MCF 10A (cell line): ENCODE measurements around the gene PI4KA. TPM values are rescaled to one million over a fixed set of nuclear protein-coding genes. Genes with fewer than 3 reads are reported as not detected.

Experiments used
- BruUV-seq: library from RNA; stranded (reverse); fragments of 400-500 nt; replicated peaks from 2 replicates; lab custom pipeline; 2021; lab: Mats Ljungman, UMichigan
- CTCF ChIA-PET: fragments of 300-600 bp; sonication (Branson Sonifier 250); formaldehyde crosslinking; extraction: SDS; loops from one replicate; lab custom pipeline; 2021; ENCODE audit warnings: antibody characterized with exemption, inconsistent platforms; lab: Yijun Ruan, JAX
- POLR2A ChIA-PET: fragments of 300-600, 350-650 bp; sonication (Branson Sonifier 250); formaldehyde crosslinking; extraction: SDS; loops from one replicate; lab custom pipeline; 2020; ENCODE audit warnings: antibody characterized with exemption, inconsistent platforms; lab: Yijun Ruan, JAX
- DNase-seq: peaks from one replicate; pipeline ENCODE4 v3.0.0-alpha.2; 2018; ENCODE audit not compliant: unreplicated experiment
- H3K27ac Mint-ChIP-seq: one replicate; pipeline ENCODE4 v1.8.0; 2022; ENCODE audit warnings: mild to moderate bottlenecking, low read depth, mixed read lengths; ENCODE audit not compliant: unreplicated experiment
- H3K27me3 Mint-ChIP-seq: one replicate; pipeline ENCODE4 v1.8.0; 2022; ENCODE audit warnings: mixed read lengths; ENCODE audit not compliant: insufficient read depth, unreplicated experiment
- H3K36me3 Mint-ChIP-seq: one replicate; pipeline ENCODE4 v1.8.0; 2022; ENCODE audit warnings: mild to moderate bottlenecking, moderate library complexity, mixed read lengths; ENCODE audit not compliant: insufficient read depth, unreplicated experiment
- H3K4me1 Mint-ChIP-seq: one replicate; pipeline ENCODE4 v1.8.0; 2022; ENCODE audit warnings: mixed read lengths; ENCODE audit not compliant: insufficient read depth, unreplicated experiment
- H3K4me3 Mint-ChIP-seq: one replicate; pipeline ENCODE4 v1.8.0; 2022; ENCODE audit warnings: mild to moderate bottlenecking, moderate library complexity, mixed read lengths; ENCODE audit not compliant: unreplicated experiment
- H3K9me3 Mint-ChIP-seq: one replicate; pipeline ENCODE4 v1.8.0; 2022; ENCODE audit warnings: mixed read lengths; ENCODE audit not compliant: unreplicated experiment
- CTCF ChIP-seq: fragments of 200-600 bp; IDR thresholded peaks from one replicate; pipeline ENCODE4 v1.8.0; 2022; ENCODE audit warnings: antibody characterized with exemption, mild to moderate bottlenecking; ENCODE audit not compliant: unreplicated experiment
- intact Hi-C: fragments of 100-400 bp; cut with micrococcal nuclease; formaldehyde crosslinking; loops from 2 replicates; pipeline ENCODE4 v1.14.1; 2022
- total RNA-seq: library from RNA; stranded (reverse); gene quantifications from 2 replicates; pipeline ENCODE4 v1.2.3, GENCODE V29; 2022

PI4KA gene
- total RNA-seq, 1 experiment from 2014 or later, result 39.0 TPM

GRCh38 chr22:20763630-20764470 lies 94.8 kb downstream of the PI4KA start:
- H3K36me3 Mint-ChIP-seq, result peaks cover 48% of the 10 kb centered on the region
- CTCF ChIA-PET, result interaction anchor here (0.5 to 0.8 kb wide), 2 partner anchors 17 to 21 kb away, joined by 3 read pairs; no protein-coding TSS in a partner anchor
- H3K9me3 Mint-ChIP-seq, result no peaks in the 10 kb centered on the region
- H3K4me1 Mint-ChIP-seq, result no peaks in the 10 kb centered on the region
- H3K27me3 Mint-ChIP-seq, result no peaks in the 10 kb centered on the region
- no peak overlapping the region for H3K4me3 Mint-ChIP-seq
- no peak overlapping the region for H3K27ac Mint-ChIP-seq
- POLR2A ChIA-PET, result no interaction called here
- no peak for DNase-seq
- BruUV-seq, result no TSS peak
- intact Hi-C loops, result no loop called here
- TF ChIP-seq CTCF, result no peak

GRCh38 chr22:20762233-20762796 lies 96.3 kb downstream of the PI4KA start:
- H3K36me3 Mint-ChIP-seq, result peaks cover 60% of the 10 kb centered on the region
- no peak overlapping the region for H3K4me3 Mint-ChIP-seq
- H3K4me1 Mint-ChIP-seq, result no peaks in the 10 kb centered on the region
- CTCF ChIA-PET, result no interaction called here
- intact Hi-C loops, result no loop called here
- BruUV-seq, result no TSS peak
- no peak for DNase-seq
- H3K27me3 Mint-ChIP-seq, result no peaks in the 10 kb centered on the region
- H3K27ac Mint-ChIP-seq, result no peak overlapping the region
- H3K9me3 Mint-ChIP-seq, result no peaks in the 10 kb centered on the region
- POLR2A ChIA-PET, result no interaction called here
- no peak for TF ChIP-seq CTCF

- H3K4me3 Mint-ChIP-seq, result no peak overlapping the region
- CTCF ChIA-PET, result no interaction called here
These were observed 97.1 kb downstream of the PI4KA start for GRCh38 chr22:20761536-20761935.

More at GRCh38 chr22:20761536-20761935, 97.1 kb downstream of the PI4KA start:
- DNase-seq, result no peak
- POLR2A ChIA-PET, result interaction anchor here (1.0 kb wide), 2 partner anchors 9 to 16 kb away, joined by 3 to 5 read pairs; no protein-coding TSS in a partner anchor
- Mint-ChIP-seq H3K36me3 (peaks cover 60% of the 10 kb centered on the region), H3K27me3 (no peaks in the 10 kb centered on the region), H3K9me3 (no peaks in the 10 kb centered on the region), H3K4me1 (no peaks in the 10 kb centered on the region), H3K27ac (no peak overlapping the region)
- intact Hi-C loops, result no loop called here
- no TSS peak for BruUV-seq
- no peak for TF ChIP-seq CTCF
